HCT116 (cell line): ENCODE measurements around the gene NKX2-2. TPM values are rescaled to one million over a fixed set of nuclear protein-coding genes. Genes with fewer than 3 reads are reported as not detected.

ENCODE experiments used
- ATAC-seq: fragments of 200-7000 bp; cut with Tn5 transposase; 2 replicates; pipeline ENCODE4 v1.9.1; 2020; ENCODE audit warnings: mild to moderate bottlenecking, moderate library complexity
- BruUV-seq: library from RNA; stranded (reverse); fragments of 400-500 nt; replicated peaks from 2 replicates; lab custom pipeline; 2021; lab: Mats Ljungman, UMichigan
- CTCF ChIA-PET: fragments of 300-600 bp; sonication (Branson Sonifier 250); formaldehyde crosslinking; loops from one replicate; lab custom pipeline; 2021; ENCODE audit warnings: antibody characterized with exemption; lab: Charles Lee
- POLR2A ChIA-PET: fragments of 300-600, 350-600 bp; sonication (Branson Sonifier 250); formaldehyde crosslinking; loops from one replicate; lab custom pipeline; 2021; ENCODE audit warnings: antibody characterized with exemption; lab: Charles Lee
- RAD21 ChIA-PET, 2 experiments: fragments of 300-600 bp; sonication (Branson Sonifier 250); formaldehyde crosslinking; loops; one replicate each; lab custom pipeline; 2023; ENCODE audit warnings: low total read pairs in 2 of 2; ENCODE audit not compliant: uncharacterized antibody in 2 of 2, unreplicated experiment in 2 of 2, low non-redundant PET in 1 of 2; lab: Charles Lee
- DNase-seq: peaks from one replicate; pipeline ENCODE4 v3.0.0-alpha.2; 2010; ENCODE audit warnings: low read depth, low spot score
- H2AFZ ChIP-seq: fragments of 200-600 bp; shearing (Covaris generic), sonication (generic); 2 replicates; pipeline ENCODE4 v1.6.1; 2017; ENCODE audit warnings: low read depth, mixed run types, mixed read lengths, antibody characterized with exemption, low read length; ENCODE audit not compliant: poor library complexity, severe bottlenecking
- H3K27ac ChIP-seq: 2 replicates; pipeline ENCODE4 v1.5.1; 2012; ENCODE audit warnings: low read depth, low read length
- H3K27me3 ChIP-seq: fragments of 200-600 bp; sonication (generic); 2 replicates; pipeline ENCODE4 v1.6.1; 2016; ENCODE audit warnings: mixed run types, low read length, mixed read lengths; ENCODE audit not compliant: insufficient read depth
- H3K36me3 ChIP-seq, 2 experiments: fragments of 200-500 bp in 1 of 2; fragments of 200-600 bp in 1 of 2; sonication (Bioruptor generic) in 1 of 2; sonication (generic) in 1 of 2; 2 replicates each; pipeline versions ENCODE4 v1.5.1 to v1.6.1; 2014 to 2016; ENCODE audit warnings: low read length in 2 of 2, inconsistent platforms in 1 of 2, mixed read lengths in 1 of 2, mixed run types in 1 of 2; ENCODE audit not compliant: insufficient read depth in 2 of 2, control insufficient read depth in 1 of 2
- H3K4me1 ChIP-seq, 2 experiments: fragments of 200-600 bp in 1 of 2; sonication (generic) in 1 of 2; 2 replicates each; pipeline versions ENCODE4 v1.5.1 to v1.6.1; 2012 to 2017; ENCODE audit warnings: low read length in 2 of 2, inconsistent platforms in 1 of 2, mild to moderate bottlenecking in 1 of 2, mixed read lengths in 1 of 2, mixed run types in 1 of 2, moderate library complexity in 1 of 2; ENCODE audit not compliant: insufficient read depth in 2 of 2, control insufficient read depth in 1 of 2
- H3K4me2 ChIP-seq: fragments of 200-600 bp; sonication (generic); 2 replicates; pipeline ENCODE4 v1.6.1; 2017; ENCODE audit warnings: mixed run types, low read length, mixed read lengths
- H3K4me3 ChIP-seq, 2 experiments: fragments of 200-600 bp in 1 of 2; sonication (generic) in 1 of 2; replicated peaks in 1 of 2; 2 replicates each; pipeline ENCODE4 v1.5.1; 2011 to 2016; ENCODE audit warnings: low read length in 2 of 2, control low read depth in 1 of 2, low read depth in 1 of 2, mild to moderate bottlenecking in 1 of 2, mixed read lengths in 1 of 2, mixed run types in 1 of 2
- H3K79me2 ChIP-seq: fragments of 200-600 bp; sonication (generic); 2 replicates; pipeline ENCODE4 v1.6.1; 2017; ENCODE audit warnings: mild to moderate bottlenecking, mixed run types, low read length, moderate library complexity, mixed read lengths; ENCODE audit not compliant: insufficient read depth
- H3K9ac ChIP-seq: fragments of 200-600 bp; sonication (generic); 2 replicates; pipeline ENCODE4 v1.6.1; 2016; ENCODE audit warnings: low read length, mixed read lengths
- H3K9me2 ChIP-seq: fragments of 200-600 bp; sonication (generic), shearing (Covaris generic); 2 replicates; pipeline ENCODE4 v1.6.1; 2017; ENCODE audit warnings: mixed run types, mild to moderate bottlenecking, moderate library complexity; ENCODE audit not compliant: insufficient read depth
- H3K9me3 ChIP-seq, 2 experiments: fragments of 200-500 bp in 1 of 2; fragments of 200-600 bp in 1 of 2; sonication (Bioruptor generic) in 1 of 2; sonication (generic) in 1 of 2; 2 replicates each; pipeline ENCODE4 v1.6.1; 2014 to 2017; ENCODE audit warnings: low read length in 2 of 2, mixed read lengths in 2 of 2, inconsistent platforms in 1 of 2, low read depth in 1 of 2, mild to moderate bottlenecking in 1 of 2, mixed run types in 1 of 2, moderate library complexity in 1 of 2; ENCODE audit not compliant: control insufficient read depth in 1 of 2, insufficient read depth in 1 of 2
- H4K20me1 ChIP-seq: fragments of 200-600 bp; sonication (generic), shearing (Covaris generic); 2 replicates; pipeline ENCODE4 v1.6.1; 2017; ENCODE audit warnings: mixed run types, mild to moderate bottlenecking, moderate library complexity; ENCODE audit not compliant: insufficient read depth
- CBX3 ChIP-seq: IDR thresholded peaks from 2 replicates; pipeline ENCODE4 v1.6.1; 2012; ENCODE audit warnings: low read depth
- EZH2phosphoT487 ChIP-seq: fragments of 200-600 bp; IDR thresholded peaks from 2 replicates; pipeline ENCODE4 v1.6.1; 2018; ENCODE audit warnings: antibody characterized with exemption, borderline replicate concordance
- ZNF274 ChIP-seq: fragments of 200-500 bp; sonication (Bioruptor generic); IDR thresholded peaks from 2 replicates; pipeline ENCODE4 v1.6.1; 2014; ENCODE audit warnings: mild to moderate bottlenecking, low read depth, low read length, inconsistent platforms
- intact Hi-C: fragments of 100-400 bp; cut with micrococcal nuclease; formaldehyde crosslinking; loops from 2 replicates; pipeline ENCODE4 v1.10.0; 2022
- total RNA-seq: library from RNA; stranded (reverse); gene quantifications from one replicate; pipeline ENCODE4 v1.2.1, GENCODE V29; 2021; ENCODE audit not compliant: unreplicated experiment

NKX2-2 gene
- total RNA-seq, 1 experiment from 2014 or later = not detected

DNA sequence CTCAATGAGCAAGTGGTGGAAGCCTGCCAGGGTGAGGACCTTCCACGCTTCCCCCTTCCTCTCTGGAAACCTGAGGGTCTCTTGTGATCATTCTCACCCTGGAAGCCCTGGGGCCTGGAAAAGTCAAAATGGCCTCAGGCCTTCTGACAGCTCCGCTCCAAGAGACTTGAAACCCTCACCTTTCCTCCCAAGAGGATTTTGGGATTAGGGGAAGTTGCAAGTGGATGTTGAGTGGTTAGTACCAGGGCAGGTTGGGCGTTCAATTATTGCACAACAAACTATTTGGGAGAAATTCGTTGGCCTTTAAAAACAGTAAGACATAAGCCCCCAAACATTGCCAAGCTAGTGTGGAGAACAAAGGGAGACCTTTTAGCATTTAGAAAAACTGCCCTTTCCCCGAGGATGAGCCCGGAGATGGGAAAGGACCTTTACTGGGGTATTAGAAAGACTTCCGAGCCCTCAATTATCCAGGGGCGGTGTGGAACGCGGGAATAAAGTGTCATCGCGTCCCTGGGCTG, 4.7 kb downstream of the NKX2-2 start:
- BruUV-seq = no TSS peak
- ChIA-PET CTCF (no interaction called here), RAD21 (no interaction called here), POLR2A (no interaction called here)
- Histone ChIP-seq H4K20me1 (no peaks in the 10 kb centered on the region), H3K4me2 (no peak overlapping the region), H3K79me2 (peaks cover 4% of the 10 kb centered on the region; the same call in 1 of the 2 replicates), H3K9ac (no peak overlapping the region), H3K9me2 (no peaks in the 10 kb centered on the region), H3K4me3 (no peak overlapping the region), H3K27ac (no peak overlapping the region), H3K36me3 (no peaks in the 10 kb centered on the region), H3K9me3 (no peaks in the 10 kb centered on the region), H3K27me3 (no peaks in the 10 kb centered on the region), H3K4me1 (peaks cover 3 to 20% of the 10 kb centered on the region in 2 experiments; a peak in 3 of 4 replicates), H2AFZ (no peak overlapping the region)
- ATAC-seq (no peak), DNase-seq (no peak)
- intact Hi-C loops = loop anchor here (5.0 to 10.0 kb wide), 2 partner anchors 63 to 844 kb away; no protein-coding TSS in a partner anchor
- no peak for TF ChIP-seq CBX3
- TF ChIP-seq ZNF274 = no peak
- no peak for TF ChIP-seq EZH2phosphoT487

GRCh38 chr20:21508230-21509078, 5.4 kb downstream of the NKX2-2 start:
- Histone ChIP-seq H3K9me3 (no peaks in the 10 kb centered on the region), H3K79me2 (peaks cover 4% of the 10 kb centered on the region; the same call in 1 of the 2 replicates), H3K4me2 (no peak overlapping the region), H3K4me1 (peaks cover 3 to 20% of the 10 kb centered on the region in 2 experiments; a peak in 3 of 4 replicates), H3K36me3 (no peaks in the 10 kb centered on the region), H3K4me3 (no peak overlapping the region), H3K27me3 (no peaks in the 10 kb centered on the region), H4K20me1 (no peaks in the 10 kb centered on the region), H3K9me2 (no peaks in the 10 kb centered on the region), H2AFZ (no peak overlapping the region), H3K27ac (no peak overlapping the region), H3K9ac (no peak overlapping the region)
- ChIA-PET CTCF (interaction anchor here (1.5 to 7.3 kb wide), 2 partner anchors 21 to 272 kb away, joined by 4 to 105 read pairs; no protein-coding TSS in a partner anchor), POLR2A (no interaction called here), RAD21 (no interaction called here)
- DNase-seq (no peak), ATAC-seq (no peak)
- no TSS peak for BruUV-seq
- no peak for TF ChIP-seq ZNF274
- intact Hi-C loops = loop anchor here (5.0 to 10.0 kb wide), 2 partner anchors 64 to 844 kb away; no protein-coding TSS in a partner anchor
